Loucy (cell line): ENCODE results near the gene MAGOHB.

Source experiments
- EZH2phosphoT487 ChIP-seq: fragments of 200-600 bp; IDR thresholded peaks from 2 replicates; pipeline ENCODE4 v1.6.1; 2018; ENCODE audit warnings: antibody characterized with exemption, mild to moderate bottlenecking, moderate library complexity, borderline replicate concordance
- TF ChIP-seq, protein P1 (sequence below): fragments of 200-600 bp; sonication (generic); conservative IDR thresholded peaks from 2 replicates; pipeline ENCODE4 v1.5.1; 2014; ENCODE audit warnings: mild to moderate bottlenecking, antibody characterized with exemption, low read length

DNA sequence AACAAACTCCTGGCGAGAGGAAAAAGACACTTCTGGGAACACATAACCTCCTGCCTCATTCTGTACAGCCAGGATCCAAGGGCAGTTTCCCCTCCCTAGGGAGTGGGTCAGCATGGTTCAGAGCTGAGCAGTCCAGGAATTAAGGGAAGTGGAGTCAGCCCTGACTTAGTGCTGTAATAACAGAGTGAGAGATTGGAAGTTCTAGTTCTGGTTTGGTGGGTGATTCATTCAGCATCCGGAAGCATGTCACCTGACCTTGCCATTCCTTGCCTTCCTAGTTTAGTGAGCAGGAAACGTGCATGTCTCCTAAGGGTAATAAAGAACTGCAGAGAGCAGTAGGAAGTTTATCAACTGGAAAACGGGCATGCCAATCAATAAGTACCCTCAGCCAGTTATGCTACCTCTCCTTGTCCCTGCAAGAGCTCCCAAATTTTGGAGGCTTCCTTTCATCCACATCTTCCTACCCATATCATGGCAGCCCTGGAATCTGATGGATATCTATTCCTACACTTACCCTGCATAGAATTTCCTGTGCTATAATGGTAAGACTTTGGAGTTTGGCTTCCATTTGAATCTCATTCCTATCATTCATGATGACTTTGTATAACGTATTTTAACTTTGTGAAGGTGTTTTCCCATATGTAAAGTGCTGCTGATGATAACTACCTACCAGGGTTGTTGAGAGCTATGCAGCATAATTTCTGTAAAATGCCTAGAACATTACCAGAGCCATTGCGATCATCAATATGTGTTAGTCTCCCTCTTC is 28.5 kb upstream of the MAGOHB start:
- TF ChIP-seq, protein P1, sequence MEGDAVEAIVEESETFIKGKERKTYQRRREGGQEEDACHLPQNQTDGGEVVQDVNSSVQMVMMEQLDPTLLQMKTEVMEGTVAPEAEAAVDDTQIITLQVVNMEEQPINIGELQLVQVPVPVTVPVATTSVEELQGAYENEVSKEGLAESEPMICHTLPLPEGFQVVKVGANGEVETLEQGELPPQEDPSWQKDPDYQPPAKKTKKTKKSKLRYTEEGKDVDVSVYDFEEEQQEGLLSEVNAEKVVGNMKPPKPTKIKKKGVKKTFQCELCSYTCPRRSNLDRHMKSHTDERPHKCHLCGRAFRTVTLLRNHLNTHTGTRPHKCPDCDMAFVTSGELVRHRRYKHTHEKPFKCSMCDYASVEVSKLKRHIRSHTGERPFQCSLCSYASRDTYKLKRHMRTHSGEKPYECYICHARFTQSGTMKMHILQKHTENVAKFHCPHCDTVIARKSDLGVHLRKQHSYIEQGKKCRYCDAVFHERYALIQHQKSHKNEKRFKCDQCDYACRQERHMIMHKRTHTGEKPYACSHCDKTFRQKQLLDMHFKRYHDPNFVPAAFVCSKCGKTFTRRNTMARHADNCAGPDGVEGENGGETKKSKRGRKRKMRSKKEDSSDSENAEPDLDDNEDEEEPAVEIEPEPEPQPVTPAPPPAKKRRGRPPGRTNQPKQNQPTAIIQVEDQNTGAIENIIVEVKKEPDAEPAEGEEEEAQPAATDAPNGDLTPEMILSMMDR, result no peak
- TF ChIP-seq EZH2phosphoT487, result no peak
